ENCODE data around the gene SMIM28.
A peak's percentile ranks its signal among the peaks of the same experiment; 100 is the strongest.

The SMIM28 gene

DNA sequence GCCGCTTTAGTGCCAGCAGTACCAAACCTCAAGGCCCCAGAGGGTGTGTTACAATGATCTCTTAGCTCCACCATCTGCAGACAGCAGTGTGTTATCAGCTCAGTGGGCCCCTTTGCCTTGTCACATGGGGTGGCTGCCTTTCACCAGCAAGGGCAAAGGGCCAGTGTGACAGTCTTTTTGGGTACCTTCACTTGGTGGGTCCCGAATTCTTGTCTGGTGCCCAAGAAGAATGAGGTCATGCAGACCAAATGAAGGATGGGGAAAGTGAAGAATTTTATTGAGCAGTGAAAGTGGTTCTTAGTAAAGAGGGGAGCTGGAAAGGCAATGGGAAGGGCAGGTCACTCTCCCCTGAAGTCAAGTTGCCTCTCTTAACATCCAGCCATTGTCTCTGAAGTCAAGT is 2.9 kb upstream of the SMIM28 start:
- DNase-seq, result no peak

GRCh38 chr6:138377042-138377441 is 663 bp upstream of the SMIM28 start:
- no peak for DNase-seq

- DNase-seq, result no peak
Observed at GRCh38 chr6:138378463-138378862, 758 bp downstream of the SMIM28 start.

- no peak for DNase-seq
Observed at GRCh38 chr6:138382498-138383265, 5.0 kb downstream of the SMIM28 start.

GRCh38 chr6:138383776-138384175 is 6.1 kb downstream of the SMIM28 start:
- DNase-seq, result no peak

- DNase-seq, result no peak
Observed at GRCh38 chr6:138386897-138387296, 9.2 kb downstream of the SMIM28 start.

- no peak for DNase-seq
Observed at GRCh38 chr6:138387577-138388368, 10.1 kb downstream of the SMIM28 start.

- no peak for DNase-seq
Observed at GRCh38 chr6:138389551-138389950, 11.8 kb downstream of the SMIM28 start.

DNA sequence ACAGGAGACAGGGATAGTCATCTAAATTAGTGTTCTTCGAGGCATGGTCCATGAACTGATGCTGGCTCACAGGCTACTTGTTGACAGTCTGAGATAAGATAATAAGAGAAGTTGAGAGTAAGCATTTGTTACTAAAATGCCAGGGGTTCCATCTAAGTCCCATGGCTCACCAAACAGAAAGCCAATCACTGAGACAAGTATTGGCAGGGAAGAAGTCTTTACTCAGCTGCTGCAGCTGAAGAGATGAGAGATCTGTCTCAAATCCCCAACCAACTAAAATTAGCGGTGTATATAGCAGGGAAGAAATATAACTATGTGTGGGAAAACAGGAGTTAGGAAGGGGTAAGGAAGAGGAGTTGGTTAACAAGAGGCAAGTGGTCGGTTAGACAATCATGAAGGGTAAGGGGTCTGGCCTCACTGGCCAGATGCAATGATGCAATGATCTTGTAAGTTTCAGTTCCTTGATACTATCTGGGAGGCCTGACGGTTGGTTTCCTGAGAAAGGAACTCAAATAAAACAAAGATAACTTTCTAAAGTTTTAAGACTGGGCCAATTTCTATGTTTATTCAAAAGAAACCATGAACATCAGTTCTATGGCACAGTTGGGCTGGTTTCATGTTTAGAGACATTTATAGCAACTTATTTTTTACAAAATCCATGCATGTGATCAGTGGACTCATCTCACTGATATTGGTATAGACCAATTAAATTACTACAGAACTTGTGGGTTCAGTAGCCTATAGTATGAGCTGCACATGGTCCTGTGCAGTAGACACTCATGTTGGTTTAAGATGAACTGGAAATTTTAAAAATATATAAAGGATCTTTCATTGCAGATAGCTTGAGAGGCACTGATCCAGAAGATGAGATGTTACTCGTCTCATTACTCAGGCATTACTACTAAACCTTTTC is 16.4 kb downstream of the SMIM28 start:
- no peak for DNase-seq

DNA sequence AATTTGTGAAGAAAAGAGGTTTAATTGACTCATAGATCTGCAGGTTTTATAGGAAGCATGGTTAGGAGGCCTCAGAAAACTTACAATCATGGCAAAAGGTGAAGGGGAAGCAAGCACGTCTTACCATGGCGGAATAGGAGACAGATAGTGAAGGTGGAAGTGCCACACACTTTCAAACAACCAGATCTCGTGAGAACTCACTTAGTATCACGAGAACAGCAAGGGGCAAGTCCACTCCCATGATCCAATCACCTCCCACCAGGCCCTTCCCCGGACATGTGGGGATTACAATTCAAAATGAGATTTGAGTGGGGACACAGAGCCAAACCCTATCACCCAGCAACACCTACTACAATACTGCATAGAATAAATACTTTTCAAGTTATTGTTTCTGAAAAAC is 19.0 kb downstream of the SMIM28 start:
- no peak for DNase-seq

- DNase-seq, result no peak
Observed at GRCh38 chr6:138397128-138398122, 19.7 kb downstream of the SMIM28 start.

DNA sequence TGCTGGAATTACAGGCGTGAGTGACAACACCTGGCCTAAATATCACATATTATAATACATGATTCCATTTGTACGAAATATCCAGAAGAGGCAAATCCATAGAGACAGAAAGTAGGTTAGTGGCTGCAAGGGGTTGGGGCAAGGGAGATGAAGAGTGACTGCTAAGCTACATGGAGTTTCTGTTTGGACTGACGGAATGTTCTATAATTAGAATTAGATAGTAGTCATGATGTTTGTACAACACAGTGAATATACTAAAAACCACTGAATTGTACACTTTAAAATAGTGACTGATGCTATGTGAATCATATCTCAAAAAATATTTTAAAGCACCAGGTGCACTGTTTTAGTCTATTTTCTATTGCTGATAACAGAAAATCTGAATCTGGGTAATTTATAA is 22.6 kb downstream of the SMIM28 start:
- DNase-seq, result no peak

DNA sequence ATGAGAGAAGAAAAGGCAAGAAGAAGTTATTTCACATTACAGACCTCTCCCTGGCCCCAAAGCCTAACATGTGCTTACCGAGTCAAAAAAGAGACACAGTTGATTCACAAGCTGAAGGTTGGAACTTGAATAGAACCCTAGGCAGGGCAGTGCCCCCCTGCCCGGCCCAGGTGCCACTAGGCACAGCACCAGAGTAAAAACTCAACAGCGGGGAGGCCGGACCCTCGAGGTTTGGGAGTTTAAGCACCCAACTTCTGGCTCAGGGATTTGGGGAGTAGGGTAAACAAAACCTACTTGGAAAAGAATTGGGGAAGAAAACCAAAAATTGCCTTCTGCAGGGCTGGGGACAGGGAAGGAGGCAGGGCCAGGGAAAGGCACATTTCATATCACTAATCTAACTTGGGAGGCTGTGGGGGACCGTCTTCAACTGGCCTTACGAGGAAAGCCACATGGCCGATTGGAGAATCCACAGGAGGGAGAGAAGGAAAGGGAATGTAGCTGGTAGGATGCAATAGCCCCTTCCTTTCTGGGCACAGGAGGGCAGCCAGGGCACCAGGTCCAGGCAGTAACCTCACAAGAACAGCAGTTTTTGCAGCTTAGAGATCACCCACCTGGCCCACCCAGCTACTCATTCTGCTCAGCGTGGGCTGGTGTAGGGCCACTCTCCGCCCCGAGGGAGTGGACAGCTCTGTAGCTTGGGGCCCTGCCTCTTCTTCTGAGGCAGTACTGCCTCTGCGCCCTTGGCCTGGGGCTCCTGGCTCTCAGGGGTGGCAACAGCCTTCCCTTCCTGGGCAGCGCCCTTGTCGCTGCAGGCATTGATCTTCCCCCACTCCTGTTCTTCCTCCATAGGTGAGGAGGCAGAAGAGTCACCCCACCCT is 24.5 kb downstream of the SMIM28 start:
- DNase-seq, result no peak

DNA sequence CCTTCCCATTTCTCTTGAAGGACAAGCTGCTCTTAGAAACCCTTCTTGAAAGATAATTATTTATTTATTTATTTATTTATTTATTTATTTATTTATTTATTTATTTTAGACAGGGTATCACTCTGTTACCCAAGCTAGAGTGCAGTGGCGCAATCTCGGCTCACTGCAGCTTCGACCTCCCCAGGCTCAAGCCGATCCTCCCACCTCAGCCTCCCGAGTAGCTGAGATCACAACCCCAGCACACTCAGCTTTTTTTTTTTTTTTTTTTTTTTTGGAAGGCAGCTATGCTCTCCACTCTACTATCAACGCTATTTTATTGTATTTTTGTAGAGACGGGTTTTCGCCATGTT is 25.1 kb downstream of the SMIM28 start:
- DNase-seq, result no peak

GRCh38 chr6:138403324-138403800 is 25.7 kb downstream of the SMIM28 start:
- DNase-seq, result no peak

DNA sequence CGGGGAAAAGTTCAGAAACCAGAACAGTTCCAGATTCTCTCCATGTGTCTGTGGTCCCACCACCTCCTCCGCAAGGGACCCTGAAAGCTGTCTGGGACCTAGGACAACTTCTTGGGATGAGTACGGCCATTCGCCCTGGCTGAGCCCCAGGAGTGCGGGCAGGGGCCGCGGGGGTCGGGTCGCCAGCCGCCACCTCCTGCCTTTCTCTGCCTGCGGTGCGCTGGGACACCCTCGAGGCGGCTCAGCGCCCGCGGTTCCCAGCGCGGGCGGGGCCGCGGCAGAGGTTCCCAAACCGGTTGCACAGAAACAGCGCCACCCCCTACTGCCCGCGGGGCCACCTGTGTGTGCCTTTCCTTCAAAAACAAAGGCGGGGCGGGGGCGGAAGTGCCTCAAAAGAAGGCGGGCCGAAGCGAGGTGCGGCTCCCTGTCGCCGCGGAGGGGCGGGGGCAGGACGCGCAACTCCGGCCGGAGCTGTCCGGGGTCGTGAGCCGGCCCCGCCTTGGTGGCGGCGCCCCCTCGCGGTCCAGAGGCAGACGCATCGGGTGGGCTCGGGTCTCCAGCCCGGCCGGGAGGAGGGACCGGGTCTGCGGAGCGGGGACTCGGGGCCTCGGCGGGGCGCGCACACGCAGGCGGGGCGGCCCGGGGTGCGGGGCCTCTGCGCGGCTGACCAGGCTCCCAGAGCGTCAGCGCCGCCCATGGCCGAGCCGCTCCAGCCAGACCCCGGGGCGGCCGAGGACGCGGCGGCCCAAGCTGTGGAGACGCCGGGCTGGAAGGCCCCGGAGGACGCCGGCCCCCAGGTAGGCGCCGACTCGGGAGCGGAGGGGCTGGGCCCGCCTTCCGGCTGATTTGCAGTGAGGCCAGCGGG is 26.3 kb downstream of the SMIM28 start, which contains the start of gene HEBP2:
HEBP2 (plus strand) TSS at position 423 of the 865 bp plus-strand sequence; CDS start at position 696, 273 bp downstream.
- DNase-seq, result peak; percentile 78

DNA sequence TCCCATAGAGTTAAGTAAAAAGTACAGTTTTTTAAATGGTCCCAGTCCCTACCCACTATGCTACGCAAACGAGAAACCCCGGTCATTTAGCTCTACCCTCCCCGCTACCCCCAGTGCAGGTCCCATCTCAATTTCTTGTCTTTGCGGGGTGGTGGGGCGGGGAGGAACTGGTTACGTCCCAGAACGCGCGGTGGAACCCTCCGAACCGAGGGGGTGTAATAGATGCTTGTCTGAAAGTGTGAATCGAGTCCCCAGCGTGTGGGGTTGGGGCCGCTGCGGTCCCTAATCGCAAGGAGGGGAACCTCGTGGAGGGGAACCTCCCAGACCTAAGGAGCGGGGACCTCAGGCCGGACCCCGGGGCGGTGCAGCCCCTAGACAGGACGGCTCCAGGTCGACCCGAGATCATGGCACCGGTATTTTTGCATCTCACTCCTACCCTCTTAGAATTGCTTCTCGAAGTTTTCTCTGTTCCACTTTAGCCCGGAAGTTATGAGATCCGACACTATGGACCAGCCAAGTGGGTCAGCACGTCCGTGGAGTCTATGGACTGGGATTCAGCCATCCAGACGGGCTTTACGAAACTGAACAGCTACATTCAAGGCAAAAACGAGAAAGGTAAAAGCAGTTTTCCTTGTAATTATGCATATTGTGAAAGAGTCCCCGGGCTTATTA is 27.1 kb downstream of the SMIM28 start:
- no peak for DNase-seq

DNA sequence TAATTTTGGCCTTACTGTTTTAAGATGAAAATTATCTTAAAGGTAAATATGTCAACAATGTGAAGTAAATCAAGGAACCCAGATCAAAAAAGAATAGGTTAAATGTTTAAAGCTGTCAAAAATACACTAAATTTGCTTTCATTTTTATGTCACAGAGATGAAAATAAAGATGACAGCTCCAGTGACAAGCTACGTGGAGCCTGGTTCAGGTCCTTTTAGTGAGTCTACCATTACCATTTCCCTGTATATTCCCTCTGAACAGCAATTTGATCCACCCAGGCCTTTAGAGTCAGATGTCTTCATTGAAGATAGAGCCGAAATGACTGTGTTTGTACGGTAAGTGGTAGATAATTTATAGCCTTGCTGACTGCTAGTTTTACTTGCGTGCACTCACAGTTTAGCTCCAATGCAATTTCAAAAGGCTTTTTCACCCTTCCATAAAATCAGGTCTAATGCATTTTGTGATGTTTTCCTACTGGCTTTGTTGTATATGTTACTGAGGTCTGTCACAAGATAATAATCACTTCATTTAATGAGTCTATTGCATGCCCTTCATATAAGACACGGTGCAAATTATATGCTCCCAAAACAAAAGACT is 28.2 kb downstream of the SMIM28 start:
- DNase-seq, result no peak

DNA sequence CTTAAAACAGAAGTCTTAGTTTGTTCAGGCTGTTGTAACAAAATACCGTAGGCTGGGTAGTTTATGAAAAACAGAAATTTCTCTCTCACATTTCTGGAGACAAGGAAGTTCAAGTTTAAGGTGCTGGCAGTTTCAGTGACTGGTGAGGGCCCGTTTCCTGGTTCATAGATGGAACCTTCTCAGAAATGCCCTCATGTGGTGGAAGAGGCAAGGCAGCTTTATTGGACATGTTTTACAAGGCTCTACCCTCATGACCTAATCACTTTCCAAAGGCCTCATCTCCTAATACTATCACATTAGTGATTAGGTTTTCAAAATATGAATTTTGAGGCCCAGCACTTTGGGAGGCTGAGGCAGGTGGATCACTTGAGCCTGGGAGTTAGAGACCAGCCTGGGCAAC is 28.7 kb downstream of the SMIM28 start:
- no peak for DNase-seq
